Endothelial cell of umbilical vein (primary cell): ENCODE results near the gene MATK.

Source experiments
- EZH2 ChIP-seq: IDR thresholded peaks from 2 replicates; pipeline ENCODE4 v1.6.1; 2012; ENCODE audit warnings: borderline replicate concordance, low read depth, mild to moderate bottlenecking, moderate library complexity, low read length, inconsistent platforms; ENCODE audit not compliant: severe bottlenecking
- GATA2 ChIP-seq: IDR thresholded peaks from 2 replicates; pipeline ENCODE4 v1.7.0; 2011; ENCODE audit warnings: low read depth, mild to moderate bottlenecking, moderate library complexity, mixed read lengths, low read length; ENCODE audit not compliant: insufficient read length, insufficient read depth
- POLR2A ChIP-seq: IDR thresholded peaks from 2 replicates; pipeline ENCODE4 v1.6.1; 2012; ENCODE audit warnings: low read depth, mild to moderate bottlenecking, control low read depth, low read length
- TF ChIP-seq, protein P1 (sequence below), 2 donors: IDR thresholded peaks; 1 replicate in 1 of 2; 2 replicates in 1 of 2; pipeline ENCODE4 v1.5.1; 2011; ENCODE audit warnings: low read length in 2 of 2, mild to moderate bottlenecking in 2 of 2, moderate library complexity in 2 of 2, control low read depth in 1 of 2, inconsistent platforms in 1 of 2, low read depth in 1 of 2; ENCODE audit not compliant: insufficient read depth in 1 of 2; ENCODE audit errors: extremely low read depth in 1 of 2

DNA sequence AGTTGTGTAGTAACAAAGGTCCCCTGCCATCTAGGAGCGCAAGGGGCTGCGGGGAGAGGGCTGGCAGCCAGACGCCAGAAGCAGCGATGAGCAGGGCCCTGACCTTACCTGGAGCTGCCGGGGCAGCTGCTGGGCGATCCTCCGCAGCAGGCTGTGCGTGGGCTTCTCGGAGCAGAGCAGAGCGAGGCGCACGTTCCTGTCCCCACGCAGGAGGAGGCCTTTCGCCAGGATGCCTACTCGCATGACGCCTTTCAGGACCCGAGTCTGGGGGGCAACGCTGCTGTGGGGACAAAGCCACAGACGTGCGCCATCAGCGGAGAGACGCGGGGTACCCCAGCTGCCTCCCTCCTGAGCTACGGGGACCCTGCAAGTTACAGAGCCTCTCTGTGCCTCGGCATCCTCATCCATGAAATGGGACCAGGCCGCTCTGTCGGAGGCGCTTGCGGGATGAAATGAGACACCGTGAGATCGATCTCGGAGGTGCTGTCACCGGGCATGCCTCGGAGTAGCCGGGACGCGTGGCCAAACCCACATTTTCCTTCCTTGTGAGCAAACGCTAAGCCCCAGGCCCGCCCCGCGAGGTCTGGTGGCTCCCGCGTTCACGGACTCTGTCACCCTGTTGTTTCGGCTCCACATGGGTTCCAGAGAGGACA is 30.5 kb upstream of the MATK start:
- TF ChIP-seq, protein P1, sequence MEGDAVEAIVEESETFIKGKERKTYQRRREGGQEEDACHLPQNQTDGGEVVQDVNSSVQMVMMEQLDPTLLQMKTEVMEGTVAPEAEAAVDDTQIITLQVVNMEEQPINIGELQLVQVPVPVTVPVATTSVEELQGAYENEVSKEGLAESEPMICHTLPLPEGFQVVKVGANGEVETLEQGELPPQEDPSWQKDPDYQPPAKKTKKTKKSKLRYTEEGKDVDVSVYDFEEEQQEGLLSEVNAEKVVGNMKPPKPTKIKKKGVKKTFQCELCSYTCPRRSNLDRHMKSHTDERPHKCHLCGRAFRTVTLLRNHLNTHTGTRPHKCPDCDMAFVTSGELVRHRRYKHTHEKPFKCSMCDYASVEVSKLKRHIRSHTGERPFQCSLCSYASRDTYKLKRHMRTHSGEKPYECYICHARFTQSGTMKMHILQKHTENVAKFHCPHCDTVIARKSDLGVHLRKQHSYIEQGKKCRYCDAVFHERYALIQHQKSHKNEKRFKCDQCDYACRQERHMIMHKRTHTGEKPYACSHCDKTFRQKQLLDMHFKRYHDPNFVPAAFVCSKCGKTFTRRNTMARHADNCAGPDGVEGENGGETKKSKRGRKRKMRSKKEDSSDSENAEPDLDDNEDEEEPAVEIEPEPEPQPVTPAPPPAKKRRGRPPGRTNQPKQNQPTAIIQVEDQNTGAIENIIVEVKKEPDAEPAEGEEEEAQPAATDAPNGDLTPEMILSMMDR (IDR thresholded peaks at IDR 0.05; ENCODE audit: extremely low read depth in 1 of 2, insufficient read depth in 1 of 2, low read depth in 1 of 2, low read length in 2 of 2), result no peak
- TF ChIP-seq EZH2 (no peak), POLR2A (no peak), GATA2 (no peak)
